SIG-M5 (cell line): ENCODE data around the gene CUL1.

Source experiments
- DNase-seq: peaks from one replicate; lab custom pipeline; 2025; lab: John Stamatoyannopoulos, UW

CUL1 gene

DNA sequence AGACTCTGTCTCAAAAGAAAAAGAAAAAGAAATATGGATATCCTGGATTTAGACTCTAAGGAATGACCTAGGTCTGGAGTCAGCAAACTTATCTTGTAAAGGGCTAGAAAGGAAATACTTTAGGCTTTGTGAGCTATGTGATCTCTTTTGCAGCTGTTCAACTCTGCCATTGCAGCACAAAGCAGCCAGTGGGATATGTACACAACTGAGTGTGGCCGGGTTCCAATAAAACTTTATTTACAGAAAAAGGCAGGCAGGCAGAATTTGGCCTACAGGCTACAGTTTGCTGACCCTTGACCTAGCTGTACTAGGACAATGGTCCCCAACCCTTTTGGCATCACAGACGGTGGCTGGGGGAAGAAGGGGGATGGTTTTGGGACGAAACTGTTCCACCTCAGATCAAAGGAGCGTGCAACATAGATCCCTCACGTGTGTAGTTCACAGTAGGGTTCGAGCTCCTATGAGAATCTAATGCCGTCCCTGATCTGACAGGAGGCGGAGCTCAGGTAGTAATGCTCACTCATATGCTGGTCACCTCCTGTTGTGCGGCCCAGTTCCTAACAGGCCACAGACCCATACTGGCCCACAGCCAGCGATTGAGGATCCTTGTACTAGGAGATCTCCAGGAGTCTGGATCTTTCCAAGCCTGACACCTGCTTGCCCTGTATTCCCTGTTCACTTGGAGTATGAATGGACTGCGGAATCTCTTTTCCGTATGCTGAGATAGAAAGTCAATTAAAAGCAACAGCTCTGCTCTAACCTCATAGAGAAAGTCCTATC, 63.0 kb downstream of the CUL1 start:
- no peak for DNase-seq

- DNase-seq: no peak
Observed at GRCh38 chr7:148763622-148764021, 64.9 kb downstream of the CUL1 start.

- DNase-seq: no peak
Observed at GRCh38 chr7:148770004-148770403, 71.3 kb downstream of the CUL1 start.

DNA sequence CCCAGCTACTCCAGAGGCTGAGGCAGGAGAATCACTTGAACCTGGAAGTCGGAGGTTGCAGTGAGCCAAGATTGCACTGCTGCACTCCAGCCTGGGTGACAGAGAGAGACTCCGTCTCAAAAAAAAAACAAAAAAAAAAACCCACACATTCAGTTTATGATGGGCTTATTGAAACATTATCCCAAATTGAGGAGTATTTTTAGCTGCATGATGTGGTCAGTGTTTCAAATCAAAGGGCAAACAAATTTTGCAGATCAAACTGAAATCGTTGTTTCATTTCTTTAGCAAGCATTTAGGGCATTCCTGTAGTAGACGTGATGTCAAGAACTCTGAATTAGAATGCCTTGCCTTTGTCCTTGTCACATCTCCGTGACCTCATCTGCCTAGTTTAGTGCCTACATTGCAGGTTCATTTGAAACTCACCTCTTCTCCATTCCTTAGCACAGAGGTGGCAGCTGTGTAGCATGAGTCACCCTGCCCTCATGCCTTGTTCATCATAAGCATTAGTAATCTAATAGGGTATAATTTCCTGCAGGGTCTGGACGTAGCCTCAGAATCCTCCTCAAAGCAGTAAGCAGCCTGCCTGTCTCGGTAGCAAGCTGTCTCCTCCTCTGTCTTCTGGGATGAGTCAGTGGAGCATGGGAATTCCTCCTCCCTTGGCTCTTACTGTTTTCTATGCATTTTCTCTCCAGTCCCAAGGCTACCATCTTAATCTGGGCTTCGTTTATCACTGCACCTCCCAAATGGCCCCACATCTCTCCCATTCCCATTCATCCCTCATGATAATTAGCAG, 73.8 kb downstream of the CUL1 start:
- no peak for DNase-seq

DNA sequence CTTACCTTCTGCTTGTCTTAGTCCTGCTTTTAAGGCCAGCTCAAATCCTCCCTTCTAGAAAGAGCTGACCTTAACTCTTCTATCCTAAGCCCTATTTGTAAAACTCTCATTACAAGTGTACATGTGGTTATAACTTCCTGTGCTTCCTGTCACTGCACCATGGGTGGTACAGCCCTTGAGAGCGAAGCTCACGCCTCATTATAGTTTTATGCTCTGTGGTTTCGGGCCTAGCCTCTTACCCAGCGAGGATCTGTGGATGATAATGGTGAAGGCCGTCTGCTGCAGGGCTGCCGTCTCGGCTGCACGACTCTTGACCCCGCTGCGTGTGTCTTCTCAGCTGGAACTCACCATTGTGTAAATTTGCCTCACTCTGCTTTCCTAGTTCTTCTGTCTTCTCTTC, 74.6 kb downstream of the CUL1 start:
- no peak for DNase-seq

DNA sequence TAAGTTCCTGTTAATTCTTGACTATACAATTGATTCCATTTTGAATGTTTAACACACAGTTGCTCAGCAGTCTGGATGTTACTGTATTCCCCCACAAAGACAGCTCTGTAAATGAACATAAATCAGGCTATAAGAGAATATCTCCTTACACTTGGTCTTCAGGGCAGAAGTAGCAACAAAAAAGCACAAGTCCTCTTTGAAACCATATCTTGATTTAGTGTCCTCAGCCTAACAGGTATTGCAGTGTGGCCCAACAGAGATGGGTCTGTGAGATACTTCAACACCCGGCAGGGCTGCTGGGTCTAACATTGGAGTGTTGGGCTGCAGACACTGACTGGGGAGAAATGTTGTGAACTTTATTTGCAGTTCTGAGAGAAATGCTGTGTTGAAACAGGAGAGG, 75.8 kb downstream of the CUL1 start:
- DNase-seq: no peak

- no peak for DNase-seq
Observed at GRCh38 chr7:148782757-148783456, 84.2 kb downstream of the CUL1 start.

DNA sequence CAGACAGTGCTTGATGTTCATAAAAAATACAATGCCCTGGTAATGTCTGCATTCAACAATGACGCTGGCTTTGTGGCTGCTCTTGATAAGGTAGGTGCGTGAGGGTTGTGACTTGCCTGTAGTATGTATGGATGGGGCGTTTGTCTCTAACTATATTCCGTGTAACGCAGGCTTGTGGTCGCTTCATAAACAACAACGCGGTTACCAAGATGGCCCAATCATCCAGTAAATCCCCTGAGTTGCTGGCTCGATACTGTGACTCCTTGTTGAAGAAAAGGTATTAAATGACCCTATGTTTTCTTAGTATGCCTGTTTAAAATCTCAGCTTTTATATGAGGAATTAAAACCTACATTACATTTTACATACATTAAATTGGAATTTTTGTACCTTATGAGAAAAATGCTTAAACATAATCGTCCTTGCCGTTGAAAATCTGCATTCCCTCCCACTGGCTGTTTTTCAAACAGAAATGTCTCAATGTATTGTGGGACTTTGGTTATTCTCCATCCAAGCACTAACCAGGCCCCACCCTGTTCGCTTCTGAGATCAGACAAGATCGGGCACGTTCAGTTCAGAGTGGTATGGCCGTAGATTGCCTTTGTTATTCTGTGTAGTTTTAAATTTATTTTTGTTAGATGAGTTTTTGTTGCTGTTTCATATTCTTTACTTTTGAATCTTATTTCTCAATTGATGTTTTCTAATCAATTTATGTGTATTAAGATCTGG, 85.3 kb downstream of the CUL1 start:
- DNase-seq: no peak

DNA sequence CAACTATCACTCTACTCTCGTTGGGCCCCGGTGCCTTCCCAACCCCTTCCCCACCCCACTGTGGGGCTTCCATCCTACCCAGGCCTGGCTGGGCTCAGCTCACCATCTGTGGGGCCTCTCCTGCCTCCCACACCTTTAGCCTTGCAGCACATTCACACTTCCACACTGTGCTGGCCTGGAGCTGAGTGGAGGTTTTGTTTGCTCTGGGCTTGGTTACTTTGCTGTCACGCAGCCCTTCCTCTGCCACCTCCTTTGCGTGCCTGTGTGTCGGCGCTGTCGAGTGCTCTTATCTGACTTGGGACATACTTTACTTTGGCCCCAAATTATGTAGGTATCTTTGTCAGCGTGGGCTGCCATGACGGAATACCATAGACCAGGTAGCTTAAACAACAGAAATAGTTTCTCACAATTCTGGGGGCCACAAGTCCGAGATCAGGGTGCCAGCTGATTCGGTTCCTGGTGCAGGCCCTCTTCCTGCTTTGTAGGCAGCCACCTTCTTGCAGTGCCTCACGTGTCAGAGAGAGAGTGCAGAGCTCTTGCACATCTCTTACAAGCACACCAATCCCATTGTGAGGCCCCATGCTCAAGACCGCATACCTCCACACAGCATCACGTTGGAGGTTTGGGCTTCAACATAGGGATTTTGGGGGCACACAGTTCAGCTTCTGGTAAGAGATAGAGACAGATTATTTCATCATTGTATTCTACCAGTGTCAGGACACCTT, 89.0 kb downstream of the CUL1 start:
- no peak for DNase-seq

DNA sequence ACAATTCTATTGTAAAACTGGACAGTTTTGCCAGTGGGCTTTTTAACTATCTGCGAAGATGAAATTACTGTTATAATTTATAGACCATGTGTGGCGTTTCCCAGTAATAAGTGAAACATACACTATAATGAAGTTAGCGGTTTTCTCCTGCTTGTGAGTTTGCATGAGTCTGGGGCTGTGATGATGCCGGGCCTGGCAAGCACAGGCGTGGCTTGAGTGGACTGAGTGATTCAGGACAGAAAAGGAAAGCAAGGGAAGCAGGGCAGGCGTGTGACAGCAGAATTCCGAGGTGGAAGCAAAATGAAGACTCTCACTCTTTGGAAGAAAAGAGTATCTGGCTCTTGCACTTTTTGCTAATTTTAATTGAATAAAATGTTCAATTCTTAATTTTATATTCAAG, 90.5 kb downstream of the CUL1 start:
- DNase-seq: no peak

DNA sequence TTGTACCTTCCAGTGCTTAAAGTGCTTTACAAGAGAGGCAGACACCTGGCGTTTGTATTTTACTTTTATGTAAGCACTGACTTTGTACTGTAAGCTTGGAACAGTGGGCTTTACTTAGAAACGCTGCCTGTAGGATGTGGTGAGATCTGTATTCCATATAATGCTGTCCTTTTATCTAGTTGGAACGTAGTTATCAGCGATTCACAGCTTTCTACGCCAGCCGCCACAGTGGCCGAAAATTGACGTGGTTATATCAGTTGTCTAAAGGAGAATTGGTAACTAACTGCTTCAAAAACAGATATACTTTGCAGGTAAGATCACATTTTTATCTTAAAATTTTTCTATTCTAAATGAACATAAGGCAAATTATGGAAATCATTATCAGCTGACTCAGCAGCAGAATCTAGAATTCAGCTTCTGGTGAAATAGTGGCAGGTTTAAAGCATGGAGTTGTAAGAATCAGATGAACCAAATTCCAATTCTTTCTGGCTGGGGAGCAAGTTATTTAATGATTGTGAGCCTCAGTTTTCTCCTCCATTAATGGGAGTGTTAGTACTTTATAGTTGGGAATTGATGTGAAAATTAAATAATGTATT, 91.5 kb downstream of the CUL1 start:
- DNase-seq: no peak

DNA sequence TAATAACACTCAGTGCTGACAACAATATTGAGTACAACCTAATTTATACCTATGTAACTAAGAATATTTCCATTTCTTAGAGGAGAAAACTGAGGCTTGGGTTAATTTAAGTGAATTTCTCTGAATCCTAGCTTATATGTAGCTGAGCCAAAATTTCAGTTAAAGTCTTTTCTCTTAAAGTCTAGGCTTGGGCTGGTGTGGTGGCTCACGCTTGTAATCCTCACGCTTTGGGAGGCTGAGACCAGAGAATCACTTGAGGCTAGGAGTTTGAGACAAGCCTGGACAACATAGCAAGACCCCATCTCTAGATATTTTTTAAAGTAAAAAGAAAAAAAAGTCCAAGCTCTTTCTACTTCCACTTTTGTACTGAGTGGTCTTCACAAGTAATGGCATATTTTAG, 92.1 kb downstream of the CUL1 start:
- no peak for DNase-seq

DNA sequence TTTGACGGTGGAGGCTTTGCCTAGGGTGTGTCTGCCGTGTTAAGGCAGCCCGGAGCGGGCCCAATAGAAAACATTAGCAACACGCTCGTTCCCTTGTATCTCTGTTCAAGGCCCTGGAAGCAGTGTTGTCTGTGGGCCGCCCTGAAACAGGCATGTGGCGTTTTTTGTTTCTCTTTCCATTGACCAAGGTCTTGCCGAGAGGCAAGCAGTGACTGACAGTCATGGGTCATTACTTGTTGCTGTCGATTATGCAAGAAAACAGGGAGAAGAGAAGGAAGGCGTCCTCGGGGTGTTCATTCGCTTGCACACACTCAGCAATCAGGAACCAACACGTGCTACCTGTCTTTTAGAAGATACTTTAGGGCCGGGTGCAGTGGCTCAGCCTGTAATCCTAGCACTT, 92.8 kb downstream of the CUL1 start:
- no peak for DNase-seq

- no peak for DNase-seq
Observed at GRCh38 chr7:148793590-148793989, 94.9 kb downstream of the CUL1 start.

GRCh38 chr7:148794476-148794875, 95.8 kb downstream of the CUL1 start:
- no peak for DNase-seq

DNA sequence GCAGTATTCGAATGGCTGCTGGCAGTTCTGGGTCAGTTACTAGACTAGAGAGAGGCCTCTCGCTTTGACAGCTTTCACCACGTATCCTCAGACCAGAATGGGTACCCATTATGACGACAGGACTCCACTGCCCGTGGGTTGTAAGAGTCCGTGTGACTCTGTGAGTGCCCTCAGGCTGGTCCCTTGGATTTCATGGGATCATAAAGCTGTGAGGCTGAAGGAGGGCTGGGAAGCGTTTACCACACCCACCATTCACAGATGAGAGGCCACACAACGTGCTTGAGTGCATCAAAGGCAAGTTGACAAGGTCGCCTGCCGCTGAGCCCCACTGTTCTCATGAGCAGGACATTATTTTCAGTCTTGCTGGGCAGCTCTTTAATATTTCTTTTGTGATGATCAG, 98.1 kb downstream of the CUL1 start:
- no peak for DNase-seq

DNA sequence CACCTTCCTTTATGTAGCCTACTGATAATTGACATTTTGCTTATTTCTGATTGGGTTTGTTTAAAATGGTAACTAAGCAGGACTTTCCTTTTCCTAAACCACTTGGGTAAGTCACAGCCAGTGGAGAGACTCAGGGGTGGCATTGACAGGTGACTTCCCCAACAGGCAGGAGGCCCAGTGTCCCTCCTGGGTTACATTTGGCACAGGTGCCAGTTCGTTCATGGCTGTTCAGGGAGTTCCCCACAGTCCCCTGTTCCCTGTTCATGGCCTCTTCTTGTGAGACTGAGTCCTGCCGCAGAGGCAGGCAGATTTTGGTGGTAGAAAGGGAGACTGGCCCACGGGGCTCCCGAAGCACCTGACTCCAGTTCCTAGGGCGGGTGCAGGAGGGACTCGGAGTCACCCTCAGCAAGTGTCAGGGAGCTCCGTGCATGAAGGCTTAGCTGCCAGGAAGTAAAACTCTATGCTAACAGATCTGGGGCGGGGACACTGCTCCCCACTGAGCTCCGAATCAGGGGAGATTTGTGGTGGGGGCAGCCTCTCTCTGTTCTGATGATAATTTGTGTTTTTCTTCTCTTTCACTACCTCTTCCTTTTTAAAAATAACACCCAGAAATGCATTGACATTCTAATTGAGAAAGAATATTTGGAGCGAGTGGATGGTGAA, 101.3 kb downstream of the CUL1 start:
- DNase-seq: no peak

DNA sequence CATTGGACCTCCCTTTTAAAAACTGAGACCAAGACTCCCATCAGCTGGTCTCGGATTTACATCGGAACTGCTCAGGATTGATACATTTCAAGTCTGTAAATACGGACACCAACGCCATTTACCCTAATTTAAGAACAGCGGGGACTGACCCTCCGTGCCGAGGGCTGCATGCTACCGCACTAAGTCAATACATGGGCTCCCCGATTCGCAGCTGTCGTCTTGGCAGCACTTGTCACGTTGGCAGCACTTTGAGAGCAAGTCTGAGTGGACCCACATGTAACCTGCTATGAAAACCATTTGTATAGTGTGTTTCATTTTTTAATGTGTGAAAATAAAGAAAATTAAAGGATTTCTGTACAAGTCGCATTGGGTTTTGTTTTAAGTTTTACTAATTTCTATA, 102.0 kb downstream of the CUL1 start:
- DNase-seq: no peak

GRCh38 chr7:148802101-148802493, 103.4 kb downstream of the CUL1 start:
- no peak for DNase-seq

GRCh38 chr7:148803094-148803493, 104.4 kb downstream of the CUL1 start:
- no peak for DNase-seq
